HEK293 (cell line): Measurements from ENCODE around the gene ALOX12B.

ENCODE experiments used
- ATF2 ChIP-seq: fragments of 450-650 bp; formaldehyde crosslinking; IDR thresholded peaks from 2 replicates; pipeline ENCODE4 v1.5.1; 2016; ENCODE audit warnings: missing biosample characterization, missing genetic modification characterization, low read depth
- BCL6B ChIP-seq: fragments of 450-650 bp; formaldehyde crosslinking; IDR thresholded peaks from 2 replicates; pipeline ENCODE4 v1.5.1; 2017; ENCODE audit warnings: missing biosample characterization, missing genetic modification characterization
- EGR2 ChIP-seq: fragments of 450-650 bp; formaldehyde crosslinking; IDR thresholded peaks from 2 replicates; pipeline ENCODE4 v1.5.1; 2016; ENCODE audit warnings: low read depth, missing biosample characterization, missing genetic modification characterization
- ELK4 ChIP-seq: IDR thresholded peaks from 2 replicates; pipeline ENCODE4 v1.6.1; 2011; ENCODE audit warnings: mild to moderate bottlenecking, low read depth, low read length, borderline replicate concordance
- GLIS1 ChIP-seq: fragments of 450-650 bp; formaldehyde crosslinking; IDR thresholded peaks from 2 replicates; pipeline ENCODE4 v1.5.1; 2016; ENCODE audit warnings: missing biosample characterization, missing genetic modification characterization
- GLIS2 ChIP-seq: fragments of 450-650 bp; formaldehyde crosslinking; IDR thresholded peaks from 2 replicates; pipeline ENCODE4 v1.5.1; 2016; ENCODE audit warnings: missing biosample characterization, missing genetic modification characterization
- HOXA7 ChIP-seq: sonication (generic); formaldehyde crosslinking; IDR thresholded peaks from 2 replicates; pipeline ENCODE4 v1.8.1; 2022; ENCODE audit warnings: missing genetic modification reagents, borderline replicate concordance
- KLF10 ChIP-seq: fragments of 450-650 bp; IDR thresholded peaks from 2 replicates; pipeline ENCODE4 v1.5.1; 2018; ENCODE audit warnings: missing biosample characterization, mild to moderate bottlenecking, missing genetic modification characterization
- ZBTB20 ChIP-seq: fragments of 450-650 bp; formaldehyde crosslinking; IDR thresholded peaks from 2 replicates; pipeline ENCODE4 v1.5.1; 2016; ENCODE audit warnings: missing biosample characterization, missing genetic modification characterization
- ZBTB48 ChIP-seq: fragments of 450-650 bp; formaldehyde crosslinking; IDR thresholded peaks from 2 replicates; pipeline ENCODE4 v1.5.1; 2016; ENCODE audit warnings: missing biosample characterization, missing genetic modification characterization
- ZNF112 ChIP-seq: fragments of 450-650 bp; formaldehyde crosslinking; IDR thresholded peaks from 2 replicates; pipeline ENCODE4 v1.5.0; 2017; ENCODE audit warnings: missing biosample characterization, missing genetic modification characterization
- ZNF133 ChIP-seq: fragments of 450-650 bp; formaldehyde crosslinking; IDR thresholded peaks from 2 replicates; pipeline ENCODE4 v1.5.1; 2016; ENCODE audit warnings: missing biosample characterization, missing genetic modification characterization
- ZNF138 ChIP-seq: fragments of 450-650 bp; formaldehyde crosslinking; IDR thresholded peaks from 2 replicates; pipeline ENCODE4 v1.5.1; 2016; ENCODE audit warnings: missing biosample characterization, missing genetic modification characterization, borderline replicate concordance
- ZNF155 ChIP-seq: fragments of 450-650 bp; formaldehyde crosslinking; IDR thresholded peaks from 2 replicates; pipeline ENCODE4 v1.5.1; 2016; ENCODE audit warnings: missing biosample characterization, missing genetic modification characterization
- ZNF211 ChIP-seq: fragments of 450-650 bp; formaldehyde crosslinking; IDR thresholded peaks from 2 replicates; pipeline ENCODE4 v1.5.1; 2016; ENCODE audit warnings: low read depth, missing biosample characterization, missing genetic modification characterization
- ZNF214 ChIP-seq: fragments of 450-650 bp; formaldehyde crosslinking; IDR thresholded peaks from 2 replicates; pipeline ENCODE4 v1.5.1; 2017; ENCODE audit warnings: missing biosample characterization, mild to moderate bottlenecking, missing genetic modification characterization, borderline replicate concordance
- ZNF23 ChIP-seq: fragments of 450-650 bp; formaldehyde crosslinking; IDR thresholded peaks from 2 replicates; pipeline ENCODE4 v1.5.1; 2016; ENCODE audit warnings: missing biosample characterization, missing genetic modification characterization, borderline replicate concordance
- ZNF248 ChIP-seq: fragments of 450-650 bp; formaldehyde crosslinking; IDR thresholded peaks from 2 replicates; pipeline ENCODE4 v1.5.1; 2017; ENCODE audit warnings: missing biosample characterization, missing genetic modification characterization
- ZNF391 ChIP-seq: fragments of 450-650 bp; formaldehyde crosslinking; IDR thresholded peaks from 2 replicates; pipeline ENCODE4 v1.5.1; 2016; ENCODE audit warnings: low read depth, missing biosample characterization, missing genetic modification characterization, borderline replicate concordance
- ZNF488 ChIP-seq: fragments of 450-650 bp; formaldehyde crosslinking; IDR thresholded peaks from 2 replicates; pipeline ENCODE4 v1.5.1; 2016; ENCODE audit warnings: missing biosample characterization, missing genetic modification characterization
- ZNF555 ChIP-seq: fragments of 450-650 bp; formaldehyde crosslinking; conservative IDR thresholded peaks from 2 replicates; pipeline ENCODE4 v1.5.1; 2017; ENCODE audit warnings: missing biosample characterization, mild to moderate bottlenecking, missing genetic modification characterization, inconsistent platforms
- ZNF560 ChIP-seq: fragments of 450-650 bp; formaldehyde crosslinking; IDR thresholded peaks from 2 replicates; pipeline ENCODE4 v1.5.1; 2017; ENCODE audit warnings: missing biosample characterization, missing genetic modification characterization, borderline replicate concordance
- ZNF626 ChIP-seq: fragments of 450-650 bp; sonication (Bioruptor Pico); formaldehyde crosslinking; IDR thresholded peaks from 2 replicates; pipeline ENCODE4 v1.5.1; 2018; ENCODE audit warnings: missing biosample characterization, missing genetic modification characterization, inconsistent platforms
- ZNF670 ChIP-seq: fragments of 450-650 bp; formaldehyde crosslinking; IDR thresholded peaks from 2 replicates; pipeline ENCODE4 v1.5.1; 2016; ENCODE audit warnings: missing biosample characterization, missing genetic modification characterization, low read depth
- ZSCAN4 ChIP-seq: fragments of 450-650 bp; formaldehyde crosslinking; IDR thresholded peaks from 2 replicates; pipeline ENCODE4 v1.5.1; 2017; ENCODE audit warnings: missing biosample characterization, missing genetic modification characterization
- TF ChIP-seq, protein P1 (sequence below): fragments of 450-650 bp; formaldehyde crosslinking; IDR thresholded peaks from 2 replicates; pipeline ENCODE4 v1.5.1; 2017; ENCODE audit warnings: missing biosample characterization, missing genetic modification characterization
- TF ChIP-seq, protein P2 (sequence below): fragments of 450-650 bp; formaldehyde crosslinking; IDR thresholded peaks from 2 replicates; pipeline ENCODE4 v1.5.1; 2016; ENCODE audit warnings: missing biosample characterization, missing genetic modification characterization

ALOX12B gene

DNA sequence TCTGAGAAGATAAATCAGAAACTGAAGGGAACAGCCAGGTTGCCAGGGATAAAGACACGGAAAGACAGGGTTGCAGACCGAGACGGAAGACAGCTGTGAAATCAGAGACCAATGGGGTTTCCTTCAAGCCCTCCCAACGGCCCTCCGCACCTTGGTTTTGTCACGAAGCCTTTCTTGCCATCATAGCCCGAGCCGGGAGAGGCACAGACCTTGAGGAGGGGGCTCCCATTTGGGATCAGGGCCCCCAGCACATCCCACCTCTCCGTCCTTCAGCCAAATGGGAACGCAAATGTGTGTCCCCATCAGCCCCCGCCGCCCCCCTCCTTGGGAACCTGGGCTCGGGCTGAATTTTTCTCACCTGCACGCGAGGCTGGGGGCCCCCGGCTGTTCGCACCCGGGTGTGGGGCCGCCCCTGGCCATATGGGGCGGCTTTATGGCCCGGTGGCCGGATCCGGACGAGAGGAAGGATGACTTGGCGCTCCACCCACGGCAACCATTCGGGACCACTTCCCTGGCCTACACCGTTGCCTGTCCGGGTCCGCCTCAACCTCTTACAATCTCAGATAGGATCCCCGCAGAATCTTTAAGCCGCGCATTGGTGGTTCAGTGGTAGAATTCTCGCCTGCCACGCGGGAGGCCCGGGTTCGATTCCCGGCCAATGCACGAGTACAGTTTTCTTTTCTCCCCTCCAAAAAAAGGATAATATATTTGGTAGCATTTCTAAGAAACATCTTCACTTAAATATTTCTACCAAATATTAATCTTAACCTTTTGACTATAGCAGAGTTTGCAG, 37.8 kb upstream of the ALOX12B start (continued):
- TF ChIP-seq GLIS2 (tag by site-specific recombination) = no peak
- TF ChIP-seq GLIS1 (tag by site-specific recombination) = no peak
- TF ChIP-seq, protein P1, sequence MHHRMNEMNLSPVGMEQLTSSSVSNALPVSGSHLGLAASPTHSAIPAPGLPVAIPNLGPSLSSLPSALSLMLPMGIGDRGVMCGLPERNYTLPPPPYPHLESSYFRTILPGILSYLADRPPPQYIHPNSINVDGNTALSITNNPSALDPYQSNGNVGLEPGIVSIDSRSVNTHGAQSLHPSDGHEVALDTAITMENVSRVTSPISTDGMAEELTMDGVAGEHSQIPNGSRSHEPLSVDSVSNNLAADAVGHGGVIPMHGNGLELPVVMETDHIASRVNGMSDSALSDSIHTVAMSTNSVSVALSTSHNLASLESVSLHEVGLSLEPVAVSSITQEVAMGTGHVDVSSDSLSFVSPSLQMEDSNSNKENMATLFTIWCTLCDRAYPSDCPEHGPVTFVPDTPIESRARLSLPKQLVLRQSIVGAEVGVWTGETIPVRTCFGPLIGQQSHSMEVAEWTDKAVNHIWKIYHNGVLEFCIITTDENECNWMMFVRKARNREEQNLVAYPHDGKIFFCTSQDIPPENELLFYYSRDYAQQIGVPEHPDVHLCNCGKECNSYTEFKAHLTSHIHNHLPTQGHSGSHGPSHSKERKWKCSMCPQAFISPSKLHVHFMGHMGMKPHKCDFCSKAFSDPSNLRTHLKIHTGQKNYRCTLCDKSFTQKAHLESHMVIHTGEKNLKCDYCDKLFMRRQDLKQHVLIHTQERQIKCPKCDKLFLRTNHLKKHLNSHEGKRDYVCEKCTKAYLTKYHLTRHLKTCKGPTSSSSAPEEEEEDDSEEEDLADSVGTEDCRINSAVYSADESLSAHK (tag by site-specific recombination) = peak; percentile 8; the same call in 1 of the 2 replicates
- peak; percentile 6; the same call in 1 of the 2 replicates for TF ChIP-seq BCL6B (tag by site-specific recombination)
- TF ChIP-seq ZNF133 (tag by site-specific recombination) = no peak
- no peak for TF ChIP-seq ZNF214 (tag by site-specific recombination)
- TF ChIP-seq EGR2 (tag by site-specific recombination) = 0 out of 2 replicates have a peak, but pooled peaks have one; percentile 19
- TF ChIP-seq ZNF391 (tag by site-specific recombination) = 0 out of 2 replicates have a peak, but pooled peaks have one; percentile 38
- TF ChIP-seq ZNF248 (tag by site-specific recombination) = no peak
- TF ChIP-seq ZNF112 (tag by site-specific recombination) = no peak
- no peak for TF ChIP-seq ATF2 (tag by site-specific recombination)
- TF ChIP-seq ZNF211 (tag by site-specific recombination) = no peak
- no peak for TF ChIP-seq ELK4
- no peak for TF ChIP-seq HOXA7
- no peak for TF ChIP-seq ZNF555 (tag by site-specific recombination)
- no peak for TF ChIP-seq ZNF670 (tag by site-specific recombination)
- TF ChIP-seq, protein P2, sequence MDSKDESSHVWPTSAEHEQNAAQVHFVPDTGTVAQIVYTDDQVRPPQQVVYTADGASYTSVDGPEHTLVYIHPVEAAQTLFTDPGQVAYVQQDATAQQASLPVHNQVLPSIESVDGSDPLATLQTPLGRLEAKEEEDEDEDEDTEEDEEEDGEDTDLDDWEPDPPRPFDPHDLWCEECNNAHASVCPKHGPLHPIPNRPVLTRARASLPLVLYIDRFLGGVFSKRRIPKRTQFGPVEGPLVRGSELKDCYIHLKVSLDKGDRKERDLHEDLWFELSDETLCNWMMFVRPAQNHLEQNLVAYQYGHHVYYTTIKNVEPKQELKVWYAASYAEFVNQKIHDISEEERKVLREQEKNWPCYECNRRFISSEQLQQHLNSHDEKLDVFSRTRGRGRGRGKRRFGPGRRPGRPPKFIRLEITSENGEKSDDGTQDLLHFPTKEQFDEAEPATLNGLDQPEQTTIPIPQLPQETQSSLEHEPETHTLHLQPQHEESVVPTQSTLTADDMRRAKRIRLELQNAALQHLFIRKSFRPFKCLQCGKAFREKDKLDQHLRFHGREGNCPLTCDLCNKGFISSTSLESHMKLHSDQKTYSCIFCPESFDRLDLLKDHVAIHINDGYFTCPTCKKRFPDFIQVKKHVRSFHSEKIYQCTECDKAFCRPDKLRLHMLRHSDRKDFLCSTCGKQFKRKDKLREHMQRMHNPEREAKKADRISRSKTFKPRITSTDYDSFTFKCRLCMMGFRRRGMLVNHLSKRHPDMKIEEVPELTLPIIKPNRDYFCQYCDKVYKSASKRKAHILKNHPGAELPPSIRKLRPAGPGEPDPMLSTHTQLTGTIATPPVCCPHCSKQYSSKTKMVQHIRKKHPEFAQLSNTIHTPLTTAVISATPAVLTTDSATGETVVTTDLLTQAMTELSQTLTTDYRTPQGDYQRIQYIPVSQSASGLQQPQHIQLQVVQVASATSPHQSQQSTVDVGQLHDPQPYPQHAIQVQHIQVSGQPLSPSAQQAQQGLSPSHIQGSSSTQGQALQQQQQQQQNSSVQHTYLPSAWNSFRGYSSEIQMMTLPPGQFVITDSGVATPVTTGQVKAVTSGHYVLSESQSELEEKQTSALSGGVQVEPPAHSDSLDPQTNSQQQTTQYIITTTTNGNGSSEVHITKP (tag by site-specific recombination) = no peak
- TF ChIP-seq ZNF488 (tag by site-specific recombination) = no peak
- TF ChIP-seq KLF10 = peak; percentile 83; the same call in 1 of the 2 replicates
- no peak for TF ChIP-seq ZNF23 (tag by site-specific recombination)
- TF ChIP-seq ZNF626 (tag by site-specific recombination) = no peak
- TF ChIP-seq ZSCAN4 (tag by site-specific recombination) = no peak
- TF ChIP-seq ZNF138 (tag by site-specific recombination) = no peak
- no peak for TF ChIP-seq ZNF560 (tag by site-specific recombination)
- TF ChIP-seq ZNF155 (tag by site-specific recombination) = no peak
- TF ChIP-seq ZBTB20 = peak; percentile 59
- TF ChIP-seq ZBTB48 (tag by site-specific recombination) = no peak
